Adrenal gland (tissue), 5 donors: Measurements from ENCODE around the gene ZNF74.

Experiments
- POLR2A ChIP-seq, 2 donors: fragments of 450-650 bp; IDR thresholded peaks; one replicate each; pipeline ENCODE4 v1.6.1; 2017; ENCODE audit warnings: antibody characterized with exemption in 2 of 2, mild to moderate bottlenecking in 2 of 2, moderate library complexity in 1 of 2
- TF ChIP-seq, protein P1 (sequence below), 6 experiments: fragments of 450-650 bp in 4 of 6; fragments of 200-600 bp in 2 of 6; sonication (generic) in 1 of 6; IDR thresholded peaks; 1 replicate in 5 of 6; 2 replicates in 1 of 6; pipeline versions ENCODE4 v1.5.1 to v1.8.0; 2016 to 2021; ENCODE audit warnings: antibody characterized with exemption in 6 of 6, mild to moderate bottlenecking in 2 of 6, moderate library complexity in 1 of 6
- donor health status: DM: no; HTN: no; CAD: no.

DNA sequence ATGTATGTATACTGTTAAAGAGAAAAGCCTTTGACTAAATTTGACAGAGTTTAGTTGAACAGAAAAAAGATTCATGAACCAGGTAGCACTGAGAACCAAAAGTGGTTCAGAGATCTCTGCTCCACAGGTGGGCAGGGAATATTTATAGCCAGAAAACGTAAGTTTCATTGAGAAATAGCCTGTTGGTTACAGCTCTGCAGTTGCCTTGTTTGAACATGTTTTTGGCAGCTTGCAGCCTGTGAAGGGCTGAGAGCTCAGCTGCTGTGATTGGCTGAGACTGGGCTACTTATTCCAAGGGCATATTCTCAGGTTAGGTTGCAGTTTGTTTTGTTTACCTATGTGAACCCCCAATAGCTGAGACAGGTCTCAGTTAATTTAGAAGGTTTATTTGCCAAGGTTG lies 13.5 kb upstream of the ZNF74 start:
- TF ChIP-seq, protein P1, sequence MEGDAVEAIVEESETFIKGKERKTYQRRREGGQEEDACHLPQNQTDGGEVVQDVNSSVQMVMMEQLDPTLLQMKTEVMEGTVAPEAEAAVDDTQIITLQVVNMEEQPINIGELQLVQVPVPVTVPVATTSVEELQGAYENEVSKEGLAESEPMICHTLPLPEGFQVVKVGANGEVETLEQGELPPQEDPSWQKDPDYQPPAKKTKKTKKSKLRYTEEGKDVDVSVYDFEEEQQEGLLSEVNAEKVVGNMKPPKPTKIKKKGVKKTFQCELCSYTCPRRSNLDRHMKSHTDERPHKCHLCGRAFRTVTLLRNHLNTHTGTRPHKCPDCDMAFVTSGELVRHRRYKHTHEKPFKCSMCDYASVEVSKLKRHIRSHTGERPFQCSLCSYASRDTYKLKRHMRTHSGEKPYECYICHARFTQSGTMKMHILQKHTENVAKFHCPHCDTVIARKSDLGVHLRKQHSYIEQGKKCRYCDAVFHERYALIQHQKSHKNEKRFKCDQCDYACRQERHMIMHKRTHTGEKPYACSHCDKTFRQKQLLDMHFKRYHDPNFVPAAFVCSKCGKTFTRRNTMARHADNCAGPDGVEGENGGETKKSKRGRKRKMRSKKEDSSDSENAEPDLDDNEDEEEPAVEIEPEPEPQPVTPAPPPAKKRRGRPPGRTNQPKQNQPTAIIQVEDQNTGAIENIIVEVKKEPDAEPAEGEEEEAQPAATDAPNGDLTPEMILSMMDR (IDR thresholded peaks at IDR 0.05) = no peak
- TF ChIP-seq POLR2A (IDR thresholded peaks at IDR 0.05) = no peak
